Activated gamma-delta T cell (primary cell): ENCODE results near the gene DYNC1LI1.

Experiments
- DNase-seq: peaks from one replicate; lab custom pipeline; 2025; lab: John Stamatoyannopoulos, UW
- total RNA-seq, 2 donors: gene quantifications; one replicate each; lab custom pipeline; 2026; lab: John Stamatoyannopoulos, UW

The DYNC1LI1 gene
- 58.1 to 59.5 reads per million in 2 donors for total RNA-seq

GRCh38 chr3:32570421-32571191 is at the start of gene DYNC1LI1:
DYNC1LI1 (minus strand) TSS chr3:32570858; CDS start chr3:32570770, 88 bp downstream.
- DNase-seq: peak; percentile 95

GRCh38 chr3:32619395-32619794 is 48.7 kb upstream of the DYNC1LI1 start:
- no peak for DNase-seq

- DNase-seq: no peak
Measured at GRCh38 chr3:32616267-32616962, 45.8 kb upstream of the DYNC1LI1 start.

- DNase-seq: no peak
Measured at GRCh38 chr3:32614956-32615355, 44.3 kb upstream of the DYNC1LI1 start.

GRCh38 chr3:32613183-32613582 is 42.5 kb upstream of the DYNC1LI1 start:
- DNase-seq: no peak

- DNase-seq: no peak
Measured at GRCh38 chr3:32612547-32612946, 41.9 kb upstream of the DYNC1LI1 start.

- DNase-seq: no peak
Measured at GRCh38 chr3:32607522-32607921, 36.9 kb upstream of the DYNC1LI1 start.

- DNase-seq: no peak
Measured at GRCh38 chr3:32606960-32607359, 36.3 kb upstream of the DYNC1LI1 start.

GRCh38 chr3:32606277-32606676 is 35.6 kb upstream of the DYNC1LI1 start:
- DNase-seq: no peak

GRCh38 chr3:32603064-32603463 is 32.4 kb upstream of the DYNC1LI1 start:
- DNase-seq: no peak

GRCh38 chr3:32602206-32602605 is 31.5 kb upstream of the DYNC1LI1 start:
- DNase-seq: no peak

GRCh38 chr3:32601722-32602121 is 31.1 kb upstream of the DYNC1LI1 start:
- no peak for DNase-seq

- no peak for DNase-seq
Measured at GRCh38 chr3:32597656-32598055, 27.0 kb upstream of the DYNC1LI1 start.

- no peak for DNase-seq
Measured at GRCh38 chr3:32596909-32597369, 26.3 kb upstream of the DYNC1LI1 start.

- DNase-seq: no peak
Measured at GRCh38 chr3:32596282-32596908, 25.7 kb upstream of the DYNC1LI1 start.

GRCh38 chr3:32595323-32595722 is 24.7 kb upstream of the DYNC1LI1 start:
- no peak for DNase-seq

GRCh38 chr3:32593903-32594525 is 23.4 kb upstream of the DYNC1LI1 start:
- no peak for DNase-seq

- DNase-seq: no peak
Measured at GRCh38 chr3:32592696-32593353, 22.2 kb upstream of the DYNC1LI1 start.

- no peak for DNase-seq
Measured at GRCh38 chr3:32592011-32592410, 21.4 kb upstream of the DYNC1LI1 start.

GRCh38 chr3:32591186-32591585 is 20.5 kb upstream of the DYNC1LI1 start:
- DNase-seq: no peak

- no peak for DNase-seq
Measured at GRCh38 chr3:32586356-32586755, 15.7 kb upstream of the DYNC1LI1 start.

- DNase-seq: no peak
Measured at GRCh38 chr3:32584660-32585059, 14.0 kb upstream of the DYNC1LI1 start.
